CD14-positive monocyte (primary cell): ENCODE data around the gene TPD52L1. TPM values are rescaled to one million over a fixed set of nuclear protein-coding genes. Genes with fewer than 3 reads are reported as not detected.

Experiments
- DNase-seq, 3 donors: peaks; one replicate each; pipeline ENCODE4 v3.0.0-alpha.2; 2011 to 2022
- H2AFZ ChIP-seq: 2 replicates; pipeline ENCODE4 v1.6.0; 2012; ENCODE audit warnings: mild to moderate bottlenecking, low read depth, low read length, inconsistent platforms; ENCODE audit not compliant: insufficient read depth, poor library complexity, severe bottlenecking
- H3K27ac ChIP-seq, 2 donors: 1 replicate in 1 of 2; 2 replicates in 1 of 2; pipeline ENCODE4 v1.5.1; 2012 to 2013; ENCODE audit warnings: low read length in 2 of 2, control low read depth in 1 of 2, inconsistent platforms in 1 of 2, low read depth in 1 of 2, mild to moderate bottlenecking in 1 of 2
- H3K27me3 ChIP-seq, 2 donors: one replicate each; pipeline versions ENCODE4 v1.6.0 to v1.6.1; 2011 to 2013; ENCODE audit warnings: low read length in 2 of 2; ENCODE audit not compliant: control insufficient read depth in 2 of 2, insufficient read depth in 2 of 2
- H3K36me3 ChIP-seq, 2 donors: replicated peaks in 1 of 2; 1 replicate in 1 of 2; 2 replicates in 1 of 2; pipeline versions ENCODE4 v1.5.1 to v1.6.1; 2012 to 2013; ENCODE audit warnings: low read length in 2 of 2, control low read depth in 1 of 2, inconsistent platforms in 1 of 2, mild to moderate bottlenecking in 1 of 2; ENCODE audit not compliant: insufficient read depth in 2 of 2, control insufficient read depth in 1 of 2
- H3K4me1 ChIP-seq, 2 donors: 1 replicate in 1 of 2; 2 replicates in 1 of 2; pipeline versions ENCODE4 v1.5.1 to v1.6.1; 2012 to 2013; ENCODE audit warnings: low read length in 2 of 2, control low read depth in 1 of 2, inconsistent platforms in 1 of 2, mild to moderate bottlenecking in 1 of 2, moderate library complexity in 1 of 2; ENCODE audit not compliant: insufficient read depth in 2 of 2, control insufficient read depth in 1 of 2
- H3K4me2 ChIP-seq: replicated peaks from 2 replicates; pipeline ENCODE3; 2012; ENCODE audit warnings: low read length, moderate library complexity, mild to moderate bottlenecking; ENCODE audit not compliant: poor library complexity, severe bottlenecking; ENCODE audit errors: extremely low read depth
- H3K4me3 ChIP-seq, 3 experiments: fragments of 200-600 bp in 1 of 3; sonication (generic) in 1 of 3; replicated peaks in 1 of 3; 1 replicate in 2 of 3; 2 replicates in 1 of 3; pipeline ENCODE4 v1.5.1; 2011 to 2013; ENCODE audit warnings: low read length in 3 of 3, mild to moderate bottlenecking in 3 of 3, control low read depth in 2 of 3, low read depth in 2 of 3, inconsistent platforms in 1 of 3, moderate library complexity in 1 of 3
- H3K79me2 ChIP-seq: 2 replicates; pipeline ENCODE4 v1.6.0; 2012; ENCODE audit warnings: mild to moderate bottlenecking, control low read depth, inconsistent platforms, low read length, moderate library complexity; ENCODE audit not compliant: insufficient read depth
- H3K9ac ChIP-seq: 2 replicates; pipeline ENCODE4 v1.6.0; 2017; ENCODE audit warnings: low read length, mild to moderate bottlenecking; ENCODE audit not compliant: insufficient read depth, poor library complexity, severe bottlenecking
- H3K9me3 ChIP-seq, 2 donors: replicated peaks in 1 of 2; 1 replicate in 1 of 2; 2 replicates in 1 of 2; pipeline versions ENCODE4 v1.5.1 to v1.6.1; 2012 to 2013; ENCODE audit warnings: low read length in 2 of 2, control low read depth in 1 of 2; ENCODE audit not compliant: control insufficient read depth in 1 of 2, insufficient read depth in 1 of 2
- H4K20me1 ChIP-seq: 2 replicates; pipeline ENCODE4 v1.6.0; 2012; ENCODE audit warnings: mild to moderate bottlenecking, low read length, control low read depth, moderate library complexity; ENCODE audit not compliant: insufficient read depth
- H3K27ac Mint-ChIP-seq, 7 donors: one replicate each; pipeline ENCODE4 v1.8.0; 2020; ENCODE audit warnings: mild to moderate bottlenecking in 7 of 7, mixed read lengths in 7 of 7, moderate library complexity in 6 of 7, inconsistent platforms in 2 of 7
- H3K27me3 Mint-ChIP-seq, 3 donors: one replicate each; pipeline ENCODE4 v1.8.0; 2021 to 2022; ENCODE audit warnings: low read depth in 3 of 3, mild to moderate bottlenecking in 3 of 3, mixed read lengths in 3 of 3, moderate library complexity in 3 of 3, inconsistent platforms in 1 of 3
- H3K36me3 Mint-ChIP-seq, 2 donors: one replicate each; pipeline ENCODE4 v1.8.0; 2020; ENCODE audit warnings: mixed read lengths in 2 of 2, inconsistent platforms in 1 of 2, mild to moderate bottlenecking in 1 of 2
- H3K4me1 Mint-ChIP-seq: one replicate; pipeline ENCODE4 v1.8.0; 2020; ENCODE audit warnings: mild to moderate bottlenecking, mixed read lengths
- H3K4me3 Mint-ChIP-seq, 2 donors: one replicate each; pipeline ENCODE4 v1.8.0; 2020; ENCODE audit warnings: mild to moderate bottlenecking in 2 of 2, mixed read lengths in 2 of 2, moderate library complexity in 1 of 2
- H3K9me3 Mint-ChIP-seq, 7 donors: one replicate each; pipeline ENCODE4 v1.8.0; 2020 to 2022; ENCODE audit warnings: mixed read lengths in 7 of 7, mild to moderate bottlenecking in 6 of 7, moderate library complexity in 6 of 7, inconsistent platforms in 2 of 7
- CTCF ChIP-seq: fragments of 200-600 bp; IDR thresholded peaks from one replicate; pipeline ENCODE4 v1.8.0; 2022; ENCODE audit warnings: antibody characterized with exemption, mild to moderate bottlenecking
- WGBS: methylation state at CpG from one replicate; pipeline ENCODE4 v1.1.5; 2013; ENCODE audit warnings: missing lambda C conversion rate; ENCODE audit not compliant: insufficient coverage; 5-methylcytosine and 5-hydroxymethylcytosine counted together
- intact Hi-C, 2 donors: fragments of 100-400 bp; cut with micrococcal nuclease; formaldehyde crosslinking; loops; one replicate each; pipeline versions ENCODE4 v1.15.0 to v1.15.1; 2023
- polyA plus RNA-seq, 3 donors: library from polyadenylated mRNA; depleted of rRNA in 1 of 3; unstranded in 2 of 3; stranded (reverse) in 1 of 3; fragments of 300-500 nt in 2 of 3; fragments of >200 nt in 1 of 3; fragmentation: Illumina TruSeq in 2 of 3; gene quantifications; 1 replicate in 2 of 3; 2 replicates in 1 of 3; pipeline ENCODE4 v1.2.3, GENCODE V29; 2012 to 2021

TPD52L1 gene
- polyA plus RNA-seq, 3 donors = not detected

- H3K27me3 Mint-ChIP-seq = peaks cover 7 to 17% (median 8%) of the 10 kb centered on the region in 3 donors
- Histone ChIP-seq H3K4me2 (no peak overlapping the region), H3K9ac (no peak overlapping the region), H3K79me2 (no peaks in the 10 kb centered on the region), H3K9me3 (no peaks in the 10 kb centered on the region), H2AFZ (no peak overlapping the region), H3K4me1 (no peaks in the 10 kb centered on the region), H3K36me3 (no peaks in the 10 kb centered on the region), H4K20me1 (no peaks in the 10 kb centered on the region), H3K27ac (no peak overlapping the region), H3K27me3 (peaks cover 12 to 13% of the 10 kb centered on the region in 2 donors), H3K4me3 (no peak overlapping the region)
- H3K4me3 Mint-ChIP-seq = no peak overlapping the region
- peaks cover 0 to 5% (median 0%) of the 10 kb centered on the region in 7 donors for H3K9me3 Mint-ChIP-seq
- H3K36me3 Mint-ChIP-seq = no peaks in the 10 kb centered on the region
- no peak for DNase-seq
- intact Hi-C loops = no loop called here
- H3K27ac Mint-ChIP-seq = no peak overlapping the region
- peaks cover 11% of the 10 kb centered on the region for H3K4me1 Mint-ChIP-seq
- WGBS = no CpG with 5 or more reads among the region's 3 CpGs
- TF ChIP-seq CTCF = no peak
Observed at GRCh38 chr6:125306756-125307149, 153.2 kb downstream of the TPD52L1 start.

GRCh38 chr6:125307150-125307838 is 153.7 kb downstream of the TPD52L1 start:
- Mint-ChIP-seq H3K27ac (no peak overlapping the region), H3K4me3 (no peak overlapping the region), H3K9me3 (peaks cover 0 to 5% (median 0%) of the 10 kb centered on the region in 7 donors), H3K27me3 (peaks cover 9 to 17% (median 11%) of the 10 kb centered on the region in 3 donors), H3K4me1 (peaks cover 9% of the 10 kb centered on the region), H3K36me3 (no peaks in the 10 kb centered on the region)
- H4K20me1 ChIP-seq = no peaks in the 10 kb centered on the region
- H3K79me2 ChIP-seq = no peaks in the 10 kb centered on the region
- H3K9me3 ChIP-seq = no peaks in the 10 kb centered on the region
- H3K27ac ChIP-seq = no peak overlapping the region
- intact Hi-C loops = no loop called here
- DNase-seq = peak in 1 of 3 donors; percentile 11
- no peak overlapping the region for H3K4me2 ChIP-seq
- peaks cover 14% of the 10 kb centered on the region in 2 donors for H3K27me3 ChIP-seq
- H3K4me3 ChIP-seq = no peak overlapping the region
- no peaks in the 10 kb centered on the region for H3K36me3 ChIP-seq
- WGBS = 80% methylated on average over 1 of the region's 6 CpGs
- H3K9ac ChIP-seq = no peak overlapping the region
- TF ChIP-seq CTCF = no peak
- no peak overlapping the region for H2AFZ ChIP-seq
- H3K4me1 ChIP-seq = no peaks in the 10 kb centered on the region
